ENCODE data around the gene ZBTB39.
"Not testable (repeated sequence)": the region's sequence is repeated elsewhere in the genome, so short reads cannot be mapped to it uniquely, and the experiment has no call there.

Gene ZBTB39

GRCh38 chr12:57029457-57029856, 23.1 kb upstream of the ZBTB39 start:
- DNase-seq = peak; percentile 52

GRCh38 chr12:57027805-57028153, 21.4 kb upstream of the ZBTB39 start:
- no peak for DNase-seq

GRCh38 chr12:57027011-57027804, 20.9 kb upstream of the ZBTB39 start:
- DNase-seq = peak; percentile 74

GRCh38 chr12:57025196-57025595, 18.9 kb upstream of the ZBTB39 start:
- DNase-seq = no peak

GRCh38 chr12:57022324-57022723, 16.0 kb upstream of the ZBTB39 start:
- DNase-seq = not testable (repeated sequence)

GRCh38 chr12:57019983-57020719, 13.8 kb upstream of the ZBTB39 start:
- no peak for DNase-seq

- DNase-seq = no peak
These were observed 12.6 kb upstream of the ZBTB39 start for GRCh38 chr12:57018906-57019305.

GRCh38 chr12:57018353-57018752, 12.0 kb upstream of the ZBTB39 start:
- not testable (repeated sequence) for DNase-seq

- DNase-seq = peak; percentile 72
These were observed 10.0 kb upstream of the ZBTB39 start, which contains the start of gene TAC3 for GRCh38 chr12:57016348-57016747. TAC3 (minus strand) TSS chr12:57016529; CDS start chr12:57015797, 732 bp downstream.

- peak; percentile 27 for DNase-seq
These were observed 6.5 kb upstream of the ZBTB39 start for GRCh38 chr12:57012600-57013465.

GRCh38 chr12:57011438-57012424, 5.4 kb upstream of the ZBTB39 start:
- no peak for DNase-seq

GRCh38 chr12:57010627-57011247, 4.4 kb upstream of the ZBTB39 start:
- DNase-seq = no peak

- no peak for DNase-seq
These were observed 3.7 kb upstream of the ZBTB39 start for GRCh38 chr12:57009949-57010626.

GRCh38 chr12:57008178-57008577, 1.8 kb upstream of the ZBTB39 start:
- DNase-seq = peak; percentile 74

- no peak for DNase-seq
These were observed 596 bp upstream of the ZBTB39 start for GRCh38 chr12:57006809-57007475.

GRCh38 chr12:57004651-57005050, 1.7 kb downstream of the ZBTB39 start:
- DNase-seq = no peak

- DNase-seq = no peak
These were observed 3.0 kb downstream of the ZBTB39 start for GRCh38 chr12:57003395-57003794.

GRCh38 chr12:57001448-57001906, 4.9 kb downstream of the ZBTB39 start:
- DNase-seq = peak; percentile 76

- no peak for DNase-seq
These were observed 6.0 kb downstream of the ZBTB39 start for GRCh38 chr12:57000393-57000792.

- no peak for DNase-seq
These were observed 6.9 kb downstream of the ZBTB39 start for GRCh38 chr12:56999456-56999855.
